ENCODE measurements around the gene DCST1.
A peak's percentile ranks its signal among the peaks of the same experiment; 100 is the strongest.

Gene DCST1

GRCh38 chr1:155057788-155058211, 24.2 kb downstream of the DCST1 start:
- no peak for DNase-seq

DNA sequence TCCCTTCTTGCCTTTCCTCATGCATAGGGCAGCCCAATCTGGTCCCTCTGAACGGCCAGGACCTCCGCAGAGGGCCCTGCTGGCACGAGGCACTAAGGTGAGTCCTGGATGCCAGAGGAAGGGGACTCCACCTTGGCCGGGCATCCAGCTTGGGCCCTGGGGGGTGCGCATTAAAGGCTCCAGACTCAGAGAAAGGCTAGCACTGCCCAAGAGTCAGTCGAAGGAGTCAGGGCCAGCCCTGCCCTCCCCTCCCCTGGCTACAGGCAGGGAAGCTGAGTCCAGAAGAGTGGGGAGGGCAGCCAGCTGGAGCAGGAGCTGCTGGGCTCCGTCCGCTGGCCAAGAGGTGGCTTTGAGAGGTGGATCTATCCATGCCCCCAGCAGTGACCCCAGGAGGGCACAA, 27.1 kb downstream of the DCST1 start:
- DNase-seq, result no peak

GRCh38 chr1:155061381-155062150, 27.9 kb downstream of the DCST1 start:
- peak; percentile 81 to 97 (median 95) for DNase-seq

DNA sequence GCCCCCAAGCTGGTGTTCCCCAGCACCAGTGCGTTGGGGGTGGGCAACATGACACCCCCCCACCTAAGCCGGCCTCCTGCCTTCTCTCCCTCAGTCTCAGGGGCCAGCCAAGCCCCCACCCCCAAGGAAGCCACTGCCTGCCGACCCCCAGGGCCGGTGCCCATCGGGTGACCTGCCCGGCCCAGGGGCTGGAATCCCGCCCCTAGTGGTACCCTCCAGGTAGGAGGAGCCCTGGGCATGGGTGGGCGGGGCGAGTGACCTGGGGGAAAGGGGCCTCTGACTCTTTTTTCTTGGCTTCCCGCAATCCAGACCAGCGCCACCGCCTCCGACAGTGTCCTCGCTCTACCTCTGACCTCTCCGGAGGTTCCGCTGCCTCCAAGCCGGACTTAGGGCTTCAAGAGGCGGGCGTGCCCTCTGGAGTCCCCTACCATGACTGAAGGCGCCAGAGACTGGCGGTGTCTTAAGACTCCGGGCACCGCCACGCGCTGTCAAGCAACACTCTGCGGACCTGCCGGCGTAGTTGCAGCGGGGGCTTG, 28.6 kb downstream of the DCST1 start:
- no peak for DNase-seq

DNA sequence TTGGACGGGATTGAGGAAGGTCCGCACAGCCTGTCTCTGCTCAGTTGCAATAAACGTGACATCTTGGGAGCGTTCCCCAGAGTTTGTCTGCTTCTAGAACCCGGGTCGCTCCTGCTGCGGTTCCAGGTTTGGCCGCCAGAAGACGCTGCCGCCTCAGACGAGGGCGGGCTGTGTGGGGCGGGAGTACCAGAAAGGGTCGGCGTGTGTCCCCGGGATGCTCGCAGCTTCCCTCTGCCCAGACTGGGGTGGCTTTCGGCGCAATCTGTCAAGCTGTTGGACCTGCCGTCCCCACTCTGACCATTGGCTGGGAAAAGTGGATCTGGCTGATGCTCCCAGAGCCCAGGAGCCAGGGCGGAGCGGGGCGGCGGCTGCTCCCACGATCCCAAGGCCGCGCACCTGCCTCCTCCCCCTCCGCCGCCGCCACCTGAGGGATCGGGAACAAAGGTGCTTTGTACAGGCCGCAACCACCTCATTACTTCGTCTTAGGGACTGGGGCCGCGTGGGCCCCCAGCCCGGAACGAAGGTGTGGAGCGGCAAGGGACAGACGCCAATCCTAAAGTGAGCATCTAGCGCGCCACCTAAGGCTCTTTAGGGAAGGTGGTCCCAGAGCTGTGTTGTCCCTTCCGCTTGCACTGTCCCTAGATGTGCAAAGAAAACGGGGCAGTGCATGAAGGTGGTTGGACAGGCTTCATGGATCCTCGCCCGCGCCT, 29.2 kb downstream of the DCST1 start:
- DNase-seq, result peak; percentile 32 to 72 (median 50)

DNA sequence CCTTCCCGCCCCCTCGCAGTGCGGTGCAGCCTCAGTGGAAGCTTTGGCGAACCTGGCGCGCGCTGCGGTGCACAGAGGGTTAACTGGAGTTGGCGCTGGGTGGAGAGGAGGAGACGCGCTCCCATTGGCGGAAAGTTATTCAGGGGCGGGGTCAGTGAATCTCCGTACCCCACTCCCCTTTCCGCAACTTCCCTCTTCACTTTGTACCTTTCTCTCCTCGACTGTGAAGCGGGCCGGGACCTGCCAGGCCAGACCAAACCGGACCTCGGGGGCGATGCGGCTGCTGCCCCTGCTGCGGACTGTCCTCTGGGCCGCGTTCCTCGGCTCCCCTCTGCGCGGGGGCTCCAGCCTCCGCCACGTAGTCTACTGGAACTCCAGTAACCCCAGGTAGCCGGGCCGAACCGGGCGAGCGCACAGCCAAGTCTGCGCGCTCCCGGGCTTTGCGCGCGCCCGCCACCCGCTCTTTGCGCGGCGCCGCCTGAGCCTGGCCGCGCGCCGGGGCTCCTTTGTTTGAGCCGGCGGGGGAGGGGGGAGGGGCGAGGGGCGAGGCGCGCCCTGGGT, 30.0 kb downstream of the DCST1 start, which contains the start of gene EFNA4:
Gene EFNA4 (plus strand): TSS at position 191 of the 561 bp plus-strand sequence. CDS start 84 bp downstream, at position 275.
- peak; percentile 41 to 79 (median 60) for DNase-seq

- DNase-seq, result no peak
These were observed 30.6 kb downstream of the DCST1 start for GRCh38 chr1:155064111-155064831.

DNA sequence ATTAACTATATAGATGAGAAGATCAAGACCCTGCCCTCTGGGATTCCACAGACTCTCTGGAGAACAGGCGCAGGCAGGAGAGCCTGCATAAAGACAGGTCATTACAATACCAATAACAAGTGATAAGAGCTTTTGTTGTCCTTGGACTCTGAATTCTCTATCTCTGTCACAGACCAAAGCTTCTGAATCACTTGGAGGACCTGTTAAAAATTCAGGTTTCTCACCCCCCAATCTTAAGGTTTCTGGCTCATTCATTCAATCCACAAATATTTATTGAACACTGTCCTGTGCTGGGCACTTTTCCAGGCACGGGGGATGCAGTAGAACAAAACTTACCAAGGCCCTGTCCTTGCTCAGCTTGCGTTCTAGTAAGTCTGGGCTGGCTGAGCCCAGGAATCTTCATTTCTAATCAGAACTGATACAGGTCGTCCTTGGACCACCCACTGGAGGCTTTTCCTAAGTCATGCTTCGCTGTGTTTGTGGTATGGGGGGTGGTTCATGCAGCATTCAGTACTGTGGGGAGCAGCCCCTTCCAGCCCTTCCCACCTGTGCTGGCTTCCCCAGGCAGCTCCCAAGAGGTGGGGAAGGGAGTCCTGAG, 31.3 kb downstream of the DCST1 start:
- DNase-seq, result no peak

GRCh38 chr1:155066777-155067176, 33.2 kb downstream of the DCST1 start:
- DNase-seq, result no peak

GRCh38 chr1:155068599-155068998, 35.0 kb downstream of the DCST1 start:
- no peak for DNase-seq

GRCh38 chr1:155069551-155070157, 36.0 kb downstream of the DCST1 start:
- no peak for DNase-seq

- DNase-seq, result no peak
These were observed 36.6 kb downstream of the DCST1 start for GRCh38 chr1:155070158-155070621.

GRCh38 chr1:155070721-155071569, 37.3 kb downstream of the DCST1 start:
- peak; percentile 25 to 75 (median 52) for DNase-seq

GRCh38 chr1:155071701-155072100, 38.1 kb downstream of the DCST1 start:
- no peak for DNase-seq

GRCh38 chr1:155072531-155073289, 39.1 kb downstream of the DCST1 start:
- no peak for DNase-seq

DNA sequence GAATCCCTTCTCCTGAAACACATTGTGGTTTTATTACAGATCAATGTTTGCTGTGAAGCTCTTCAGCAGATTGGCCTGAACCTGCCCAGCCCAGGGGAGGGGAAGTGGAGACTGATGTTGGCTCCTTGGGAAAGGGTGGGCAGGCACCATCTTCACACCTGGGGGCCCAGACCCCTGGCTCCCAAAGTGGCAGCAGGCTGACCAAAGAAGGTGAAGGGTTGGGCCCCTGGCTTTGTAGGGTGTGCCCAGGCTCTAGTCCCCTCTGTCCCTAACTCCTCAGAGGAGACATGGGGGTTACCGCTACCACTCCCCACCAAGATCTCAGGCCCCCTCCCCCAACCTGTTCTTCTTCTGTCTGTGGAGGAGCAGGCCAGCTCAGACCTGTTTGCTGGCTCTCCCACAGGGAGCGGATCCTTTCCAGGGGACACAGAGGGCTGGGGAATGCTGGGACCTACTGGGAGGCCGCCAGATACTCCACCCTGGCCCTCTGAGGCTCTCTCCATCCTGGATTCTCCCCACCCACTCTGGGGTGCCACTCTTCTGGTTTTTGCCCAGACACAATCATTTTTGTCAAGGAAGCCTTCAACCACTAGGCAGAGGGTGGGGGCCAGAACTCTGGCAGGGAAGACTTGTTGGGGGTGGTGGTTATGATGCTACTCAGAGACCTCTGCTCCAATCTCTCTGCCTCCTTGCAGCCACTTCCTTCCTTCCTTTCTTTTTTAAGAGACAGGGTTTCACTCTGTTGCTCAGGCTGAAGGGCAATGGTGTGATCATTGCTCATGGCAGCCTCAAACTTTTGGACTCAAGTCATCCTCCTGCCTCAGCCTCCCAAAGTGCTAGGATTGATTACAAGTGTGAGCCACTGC, 40.0 kb downstream of the DCST1 start:
- DNase-seq, result no peak

GRCh38 chr1:155075535-155075934, 41.9 kb downstream of the DCST1 start:
- DNase-seq, result no peak

GRCh38 chr1:155076371-155076770, 42.7 kb downstream of the DCST1 start:
- DNase-seq, result no peak

DNA sequence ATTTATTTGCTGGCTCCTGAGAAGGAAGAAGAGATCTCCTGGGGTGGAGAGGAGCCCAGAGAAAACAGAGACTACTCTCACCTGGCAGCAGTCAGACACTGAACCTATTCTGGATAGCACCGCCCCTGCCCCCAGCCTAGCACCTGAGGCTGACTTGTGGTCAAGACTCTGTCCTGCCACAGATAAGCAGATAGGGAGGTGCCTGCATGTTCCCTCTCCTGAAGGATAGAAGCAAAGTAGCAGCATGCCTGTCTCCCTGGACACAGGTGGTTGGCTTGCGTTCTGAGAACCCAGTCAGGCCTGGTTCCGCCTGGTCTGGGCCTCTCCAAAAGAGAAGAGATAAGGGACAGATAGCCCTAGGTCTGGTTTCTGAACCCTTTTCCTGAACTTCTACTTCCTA, 43.7 kb downstream of the DCST1 start:
- DNase-seq, result no peak
